Stimulated activated CD4-positive, alpha-beta T cell treated with anti-CD3 and anti-CD28 coated beads, TNF-alpha, amount 100 ng/mL, for 4 hours (primary cell): ENCODE results near the gene KRT74.

Source experiments
- DNase-seq, 3 experiments: peaks; one replicate each; pipeline ENCODE4 v3.0.0-alpha.2; 2020; ENCODE audit warnings: low read depth in 3 of 3

KRT74 gene

GRCh38 chr12:52573743-52574142, at the start of gene KRT74:
Gene KRT74 (minus strand): TSS chr12:52573843. CDS start chr12:52573777, 66 bp downstream.
- DNase-seq, result no peak

- DNase-seq, result no peak
Observed at GRCh38 chr12:52622349-52622748, 48.7 kb upstream of the KRT74 start.

- no peak for DNase-seq
Observed at GRCh38 chr12:52618866-52619265, 45.2 kb upstream of the KRT74 start.

- no peak for DNase-seq
Observed at GRCh38 chr12:52618216-52618615, 44.6 kb upstream of the KRT74 start, which contains the start of gene KRT73. Gene KRT73 (minus strand): TSS chr12:52618559. CDS start chr12:52618524, 35 bp downstream.

GRCh38 chr12:52617403-52617785, 43.8 kb upstream of the KRT74 start:
- DNase-seq, result no peak

GRCh38 chr12:52616680-52617402, 43.2 kb upstream of the KRT74 start:
- DNase-seq, result no peak

GRCh38 chr12:52615912-52616311, 42.3 kb upstream of the KRT74 start:
- DNase-seq, result no peak

GRCh38 chr12:52615208-52615868, 41.7 kb upstream of the KRT74 start:
- DNase-seq, result no peak

GRCh38 chr12:52614381-52615207, 41.0 kb upstream of the KRT74 start:
- no peak for DNase-seq

GRCh38 chr12:52613384-52614030, 39.9 kb upstream of the KRT74 start:
- DNase-seq, result no peak

GRCh38 chr12:52612431-52613383, 39.1 kb upstream of the KRT74 start:
- no peak for DNase-seq

- no peak for DNase-seq
Observed at GRCh38 chr12:52611080-52611468, 37.4 kb upstream of the KRT74 start.

GRCh38 chr12:52608826-52609630, 35.4 kb upstream of the KRT74 start:
- no peak for DNase-seq

- no peak for DNase-seq
Observed at GRCh38 chr12:52608161-52608560, 34.5 kb upstream of the KRT74 start.

- no peak for DNase-seq
Observed at GRCh38 chr12:52607314-52607713, 33.7 kb upstream of the KRT74 start.

GRCh38 chr12:52606581-52607218, 33.1 kb upstream of the KRT74 start:
- DNase-seq, result no peak

- no peak for DNase-seq
Observed at GRCh38 chr12:52606096-52606495, 32.5 kb upstream of the KRT74 start.

- DNase-seq, result no peak
Observed at GRCh38 chr12:52605542-52605941, 31.9 kb upstream of the KRT74 start.

GRCh38 chr12:52604859-52605258, 31.2 kb upstream of the KRT74 start:
- no peak for DNase-seq
